ENCODE data around the gene DUSP10. TPM values are rescaled to one million over a fixed set of nuclear protein-coding genes. Genes with fewer than 3 reads are reported as not detected.

DUSP10 gene
- total RNA-seq, 3 donors from 2014 or later: 15.5 to 33.2 (median 28.2) TPM

GRCh38 chr1:221723018-221723847 lies 18.7 kb downstream of the DUSP10 start:
- TF ChIP-seq POLR2AphosphoS5 (IDR thresholded peaks at IDR 0.05): no peak
- TF ChIP-seq POLR2A (IDR thresholded peaks at IDR 0.05): no peak
- TF ChIP-seq CTCF (IDR thresholded peaks at IDR 0.05): no peak
- Histone ChIP-seq H3K36me3 (no peaks in the 10 kb centered on the region), H3K27ac (no peak overlapping the region), H3K4me3 (no peak overlapping the region), H3K27me3 (no peaks in the 10 kb centered on the region), H3K9me3 (no peaks in the 10 kb centered on the region), H3K4me1 (no peaks in the 10 kb centered on the region)
- DNase-seq (ENCODE audit: low spot score in 2 of 2): no peak
- intact Hi-C loops (cut with DNase I; ENCODE audit: low total_unique reads): no loop called here

- intact Hi-C loops (cut with DNase I; ENCODE audit: low total_unique reads): no loop called here
- H3K27ac ChIP-seq: no peak overlapping the region
- TF ChIP-seq POLR2AphosphoS5 (IDR thresholded peaks at IDR 0.05) (no peak), POLR2A (IDR thresholded peaks at IDR 0.05) (no peak), CTCF (IDR thresholded peaks at IDR 0.05) (no peak)
- H3K4me1 ChIP-seq: no peaks in the 10 kb centered on the region
- no peaks in the 10 kb centered on the region for H3K9me3 ChIP-seq
- H3K27me3 ChIP-seq: no peaks in the 10 kb centered on the region
- no peak for DNase-seq (ENCODE audit: low spot score in 2 of 2)
- no peak overlapping the region for H3K4me3 ChIP-seq
- no peaks in the 10 kb centered on the region for H3K36me3 ChIP-seq
Observed at GRCh38 chr1:221722254-221723017, 19.5 kb downstream of the DUSP10 start.

GRCh38 chr1:221720545-221720944 lies 21.3 kb downstream of the DUSP10 start:
- Histone ChIP-seq H3K4me3 (no peak overlapping the region), H3K27ac (no peak overlapping the region), H3K27me3 (no peaks in the 10 kb centered on the region), H3K36me3 (no peaks in the 10 kb centered on the region), H3K9me3 (no peaks in the 10 kb centered on the region), H3K4me1 (no peaks in the 10 kb centered on the region)
- intact Hi-C loops (cut with DNase I; ENCODE audit: low total_unique reads): no loop called here
- no peak for TF ChIP-seq POLR2AphosphoS5 (IDR thresholded peaks at IDR 0.05)
- no peak for TF ChIP-seq POLR2A (IDR thresholded peaks at IDR 0.05)
- no peak for TF ChIP-seq CTCF (IDR thresholded peaks at IDR 0.05)
- no peak for DNase-seq (ENCODE audit: low spot score in 2 of 2)

- no peaks in the 10 kb centered on the region for H3K4me1 ChIP-seq
- TF ChIP-seq POLR2AphosphoS5 (IDR thresholded peaks at IDR 0.05) (no peak), POLR2A (IDR thresholded peaks at IDR 0.05) (no peak), CTCF (IDR thresholded peaks at IDR 0.05) (no peak)
- no peak for DNase-seq (ENCODE audit: low spot score in 2 of 2)
- intact Hi-C loops (cut with DNase I; ENCODE audit: low total_unique reads): no loop called here
- no peaks in the 10 kb centered on the region for H3K36me3 ChIP-seq
- H3K27ac ChIP-seq: no peak overlapping the region
- no peaks in the 10 kb centered on the region for H3K27me3 ChIP-seq
- H3K9me3 ChIP-seq: no peaks in the 10 kb centered on the region
- no peak overlapping the region for H3K4me3 ChIP-seq
Observed at GRCh38 chr1:221719987-221720386, 21.9 kb downstream of the DUSP10 start.

- peak overlapping the region in 1 of 2 donors; percentile 62 for H3K27ac ChIP-seq
- no peak overlapping the region for H3K4me3 ChIP-seq
- intact Hi-C loops (cut with DNase I; ENCODE audit: low total_unique reads): no loop called here
- H3K4me1 ChIP-seq: no peaks in the 10 kb centered on the region
- TF ChIP-seq POLR2A (IDR thresholded peaks at IDR 0.05) (no peak), POLR2AphosphoS5 (IDR thresholded peaks at IDR 0.05) (no peak), CTCF (IDR thresholded peaks at IDR 0.05) (no peak)
- H3K36me3 ChIP-seq: no peaks in the 10 kb centered on the region
- H3K9me3 ChIP-seq: no peaks in the 10 kb centered on the region
- DNase-seq (ENCODE audit: low spot score in 2 of 2): no peak
- no peaks in the 10 kb centered on the region for H3K27me3 ChIP-seq
Observed at GRCh38 chr1:221719278-221719597, 22.7 kb downstream of the DUSP10 start.
